HCT116 (cell line): ENCODE data around the gene RPL13. TPM values are rescaled to one million over a fixed set of nuclear protein-coding genes. Genes with fewer than 3 reads are reported as not detected.

ENCODE experiments used
- ATAC-seq: fragments of 200-7000 bp; cut with Tn5 transposase; 2 replicates; pipeline ENCODE4 v1.9.1; 2020; ENCODE audit warnings: mild to moderate bottlenecking, moderate library complexity
- BruUV-seq: library from RNA; stranded (reverse); fragments of 400-500 nt; replicated peaks from 2 replicates; lab custom pipeline; 2021; lab: Mats Ljungman, UMichigan
- CTCF ChIA-PET: fragments of 300-600 bp; sonication (Branson Sonifier 250); formaldehyde crosslinking; loops from one replicate; lab custom pipeline; 2021; ENCODE audit warnings: antibody characterized with exemption; lab: Charles Lee
- POLR2A ChIA-PET: fragments of 300-600, 350-600 bp; sonication (Branson Sonifier 250); formaldehyde crosslinking; loops from one replicate; lab custom pipeline; 2021; ENCODE audit warnings: antibody characterized with exemption; lab: Charles Lee
- RAD21 ChIA-PET, 2 experiments: fragments of 300-600 bp; sonication (Branson Sonifier 250); formaldehyde crosslinking; loops; one replicate each; lab custom pipeline; 2023; ENCODE audit warnings: low total read pairs in 2 of 2; ENCODE audit not compliant: uncharacterized antibody in 2 of 2, unreplicated experiment in 2 of 2, low non-redundant PET in 1 of 2; lab: Charles Lee
- DNase-seq: peaks from one replicate; pipeline ENCODE4 v3.0.0-alpha.2; 2010; ENCODE audit warnings: low read depth, low spot score
- H2AFZ ChIP-seq: fragments of 200-600 bp; shearing (Covaris generic), sonication (generic); 2 replicates; pipeline ENCODE4 v1.6.1; 2017; ENCODE audit warnings: low read depth, mixed run types, mixed read lengths, antibody characterized with exemption, low read length; ENCODE audit not compliant: poor library complexity, severe bottlenecking
- H3K27ac ChIP-seq: 2 replicates; pipeline ENCODE4 v1.5.1; 2012; ENCODE audit warnings: low read depth, low read length
- H3K27me3 ChIP-seq: fragments of 200-600 bp; sonication (generic); 2 replicates; pipeline ENCODE4 v1.6.1; 2016; ENCODE audit warnings: mixed run types, low read length, mixed read lengths; ENCODE audit not compliant: insufficient read depth
- H3K36me3 ChIP-seq, 2 experiments: fragments of 200-500 bp in 1 of 2; fragments of 200-600 bp in 1 of 2; sonication (Bioruptor generic) in 1 of 2; sonication (generic) in 1 of 2; 2 replicates each; pipeline versions ENCODE4 v1.5.1 to v1.6.1; 2014 to 2016; ENCODE audit warnings: low read length in 2 of 2, inconsistent platforms in 1 of 2, mixed read lengths in 1 of 2, mixed run types in 1 of 2; ENCODE audit not compliant: insufficient read depth in 2 of 2, control insufficient read depth in 1 of 2
- H3K4me1 ChIP-seq, 2 experiments: fragments of 200-600 bp in 1 of 2; sonication (generic) in 1 of 2; 2 replicates each; pipeline versions ENCODE4 v1.5.1 to v1.6.1; 2012 to 2017; ENCODE audit warnings: low read length in 2 of 2, inconsistent platforms in 1 of 2, mild to moderate bottlenecking in 1 of 2, mixed read lengths in 1 of 2, mixed run types in 1 of 2, moderate library complexity in 1 of 2; ENCODE audit not compliant: insufficient read depth in 2 of 2, control insufficient read depth in 1 of 2
- H3K4me2 ChIP-seq: fragments of 200-600 bp; sonication (generic); 2 replicates; pipeline ENCODE4 v1.6.1; 2017; ENCODE audit warnings: mixed run types, low read length, mixed read lengths
- H3K4me3 ChIP-seq, 2 experiments: fragments of 200-600 bp in 1 of 2; sonication (generic) in 1 of 2; replicated peaks in 1 of 2; 2 replicates each; pipeline ENCODE4 v1.5.1; 2011 to 2016; ENCODE audit warnings: low read length in 2 of 2, control low read depth in 1 of 2, low read depth in 1 of 2, mild to moderate bottlenecking in 1 of 2, mixed read lengths in 1 of 2, mixed run types in 1 of 2
- H3K79me2 ChIP-seq: fragments of 200-600 bp; sonication (generic); 2 replicates; pipeline ENCODE4 v1.6.1; 2017; ENCODE audit warnings: mild to moderate bottlenecking, mixed run types, low read length, moderate library complexity, mixed read lengths; ENCODE audit not compliant: insufficient read depth
- H3K9ac ChIP-seq: fragments of 200-600 bp; sonication (generic); 2 replicates; pipeline ENCODE4 v1.6.1; 2016; ENCODE audit warnings: low read length, mixed read lengths
- H3K9me2 ChIP-seq: fragments of 200-600 bp; sonication (generic), shearing (Covaris generic); 2 replicates; pipeline ENCODE4 v1.6.1; 2017; ENCODE audit warnings: mixed run types, mild to moderate bottlenecking, moderate library complexity; ENCODE audit not compliant: insufficient read depth
- H3K9me3 ChIP-seq, 2 experiments: fragments of 200-500 bp in 1 of 2; fragments of 200-600 bp in 1 of 2; sonication (Bioruptor generic) in 1 of 2; sonication (generic) in 1 of 2; 2 replicates each; pipeline ENCODE4 v1.6.1; 2014 to 2017; ENCODE audit warnings: low read length in 2 of 2, mixed read lengths in 2 of 2, inconsistent platforms in 1 of 2, low read depth in 1 of 2, mild to moderate bottlenecking in 1 of 2, mixed run types in 1 of 2, moderate library complexity in 1 of 2; ENCODE audit not compliant: control insufficient read depth in 1 of 2, insufficient read depth in 1 of 2
- H4K20me1 ChIP-seq: fragments of 200-600 bp; sonication (generic), shearing (Covaris generic); 2 replicates; pipeline ENCODE4 v1.6.1; 2017; ENCODE audit warnings: mixed run types, mild to moderate bottlenecking, moderate library complexity; ENCODE audit not compliant: insufficient read depth
- CBX3 ChIP-seq: IDR thresholded peaks from 2 replicates; pipeline ENCODE4 v1.6.1; 2012; ENCODE audit warnings: low read depth
- CEBPB ChIP-seq: IDR thresholded peaks from 2 replicates; pipeline ENCODE4 v1.6.1; 2012; ENCODE audit warnings: low read depth
- EGR1 ChIP-seq: IDR thresholded peaks from 2 replicates; pipeline ENCODE4 v1.6.1; 2012; ENCODE audit warnings: low read depth
- ELF1 ChIP-seq: IDR thresholded peaks from 2 replicates; pipeline ENCODE4 v1.6.1; 2012; ENCODE audit warnings: low read depth, borderline replicate concordance
- EZH2 ChIP-seq: fragments of 200-600 bp; sonication (generic); IDR thresholded peaks from 2 replicates; pipeline ENCODE4 v1.6.1; 2017; ENCODE audit warnings: antibody characterized with exemption, mixed run types
- EZH2phosphoT487 ChIP-seq: fragments of 200-600 bp; IDR thresholded peaks from 2 replicates; pipeline ENCODE4 v1.6.1; 2018; ENCODE audit warnings: antibody characterized with exemption, borderline replicate concordance
- FOSL1 ChIP-seq: IDR thresholded peaks from 2 replicates; pipeline ENCODE4 v1.6.1; 2012; ENCODE audit warnings: low read depth
- JUND ChIP-seq: IDR thresholded peaks from 2 replicates; pipeline ENCODE4 v1.6.1; 2012
- POLR2AphosphoS5 ChIP-seq: IDR thresholded peaks from 2 replicates; pipeline ENCODE4 v1.6.1; 2011; ENCODE audit warnings: mild to moderate bottlenecking, low read depth, low read length, moderate library complexity
- RAD21 ChIP-seq: IDR thresholded peaks from 2 replicates; pipeline ENCODE4 v1.6.1; 2012; ENCODE audit warnings: low read depth, mild to moderate bottlenecking
- SIN3A ChIP-seq: IDR thresholded peaks from 2 replicates; pipeline ENCODE4 v1.6.1; 2012; ENCODE audit warnings: low read depth
- SRF ChIP-seq: IDR thresholded peaks from 2 replicates; pipeline ENCODE4 v1.6.1; 2012; ENCODE audit warnings: low read depth
- TCF7L2 ChIP-seq: IDR thresholded peaks from 2 replicates; pipeline ENCODE4 v1.7.0; 2011; ENCODE audit warnings: borderline replicate concordance, inconsistent platforms; ENCODE audit not compliant: insufficient read depth, insufficient read length; ENCODE audit errors: extremely low read depth
- YY1 ChIP-seq: IDR thresholded peaks from 2 replicates; pipeline ENCODE4 v1.6.1; 2011; ENCODE audit warnings: low read length, low read depth, moderate library complexity, mild to moderate bottlenecking; ENCODE audit not compliant: insufficient replicate concordance; ENCODE audit errors: extremely low read depth
- ZFX ChIP-seq: fragments of 450-650 bp; IDR thresholded peaks from 2 replicates; pipeline ENCODE4 v1.6.1; 2017
- intact Hi-C: fragments of 100-400 bp; cut with micrococcal nuclease; formaldehyde crosslinking; loops from 2 replicates; pipeline ENCODE4 v1.10.0; 2022
- total RNA-seq: library from RNA; stranded (reverse); gene quantifications from one replicate; pipeline ENCODE4 v1.2.1, GENCODE V29; 2021; ENCODE audit not compliant: unreplicated experiment
- TF ChIP-seq, protein P1 (sequence below): IDR thresholded peaks from 2 replicates; pipeline ENCODE4 v1.6.1; 2011; ENCODE audit warnings: mild to moderate bottlenecking, low read length, moderate library complexity; ENCODE audit not compliant: insufficient replicate concordance; ENCODE audit errors: extremely low read depth
- TF ChIP-seq, protein P2 (sequence below): IDR thresholded peaks from 2 replicates; pipeline ENCODE4 v1.6.1; 2012
- TF ChIP-seq, protein P3 (sequence below): IDR thresholded peaks from 2 replicates; pipeline ENCODE4 v1.6.1; 2012
- TF ChIP-seq, protein P4 (sequence below), 3 experiments: fragments of 200-600 bp in 1 of 3; sonication (generic) in 1 of 3; IDR thresholded peaks in 2 of 3; conservative IDR thresholded peaks in 1 of 3; 2 replicates each; pipeline ENCODE4 v1.5.1; 2012 to 2017; ENCODE audit warnings: low read depth in 2 of 3, low read length in 2 of 3, antibody characterized with exemption in 1 of 3, borderline replicate concordance in 1 of 3, control low read depth in 1 of 3, mild to moderate bottlenecking in 1 of 3, mixed read lengths in 1 of 3, mixed run types in 1 of 3, moderate library complexity in 1 of 3; ENCODE audit not compliant: insufficient read depth in 1 of 3

The RPL13 gene
- total RNA-seq, 1 experiment from 2014 or later: 4,404 TPM

DNA sequence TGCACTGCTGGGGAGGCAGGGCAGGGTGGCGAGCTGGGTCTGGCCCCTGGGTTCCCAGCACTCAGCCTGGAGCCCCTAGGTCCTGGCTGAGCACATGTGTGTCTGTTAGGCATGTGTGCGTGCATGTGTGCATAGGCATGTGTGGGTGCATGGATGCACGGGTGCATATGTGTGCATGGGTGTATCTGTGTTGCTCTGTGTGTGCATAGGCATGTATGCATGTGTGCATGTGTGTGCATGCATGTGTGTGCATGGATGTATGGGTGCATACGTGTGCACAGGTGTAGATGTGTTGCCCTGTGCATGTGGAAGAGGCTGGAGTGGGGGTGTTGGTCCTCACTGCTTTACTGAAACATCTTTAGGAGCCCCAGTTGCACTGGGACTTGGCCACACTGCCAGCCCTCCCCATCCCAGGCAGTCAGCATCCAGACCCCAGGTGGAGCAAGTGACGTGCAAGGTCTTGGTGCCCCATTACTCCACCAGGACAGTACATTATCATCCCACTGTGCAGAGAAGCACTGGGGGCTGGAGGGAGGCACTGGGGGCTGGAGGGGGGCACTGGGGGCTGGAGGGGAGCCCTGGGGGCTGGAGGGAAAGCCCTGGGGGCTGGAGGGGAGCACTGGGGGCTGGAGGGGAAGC is 42.6 kb downstream of the RPL13 start (continued):
- TF ChIP-seq, protein P1, sequence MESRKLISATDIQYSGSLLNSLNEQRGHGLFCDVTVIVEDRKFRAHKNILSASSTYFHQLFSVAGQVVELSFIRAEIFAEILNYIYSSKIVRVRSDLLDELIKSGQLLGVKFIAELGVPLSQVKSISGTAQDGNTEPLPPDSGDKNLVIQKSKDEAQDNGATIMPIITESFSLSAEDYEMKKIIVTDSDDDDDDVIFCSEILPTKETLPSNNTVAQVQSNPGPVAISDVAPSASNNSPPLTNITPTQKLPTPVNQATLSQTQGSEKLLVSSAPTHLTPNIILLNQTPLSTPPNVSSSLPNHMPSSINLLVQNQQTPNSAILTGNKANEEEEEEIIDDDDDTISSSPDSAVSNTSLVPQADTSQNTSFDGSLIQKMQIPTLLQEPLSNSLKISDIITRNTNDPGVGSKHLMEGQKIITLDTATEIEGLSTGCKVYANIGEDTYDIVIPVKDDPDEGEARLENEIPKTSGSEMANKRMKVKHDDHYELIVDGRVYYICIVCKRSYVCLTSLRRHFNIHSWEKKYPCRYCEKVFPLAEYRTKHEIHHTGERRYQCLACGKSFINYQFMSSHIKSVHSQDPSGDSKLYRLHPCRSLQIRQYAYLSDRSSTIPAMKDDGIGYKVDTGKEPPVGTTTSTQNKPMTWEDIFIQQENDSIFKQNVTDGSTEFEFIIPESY: no peak
- TF ChIP-seq SIN3A: no peak

DNA sequence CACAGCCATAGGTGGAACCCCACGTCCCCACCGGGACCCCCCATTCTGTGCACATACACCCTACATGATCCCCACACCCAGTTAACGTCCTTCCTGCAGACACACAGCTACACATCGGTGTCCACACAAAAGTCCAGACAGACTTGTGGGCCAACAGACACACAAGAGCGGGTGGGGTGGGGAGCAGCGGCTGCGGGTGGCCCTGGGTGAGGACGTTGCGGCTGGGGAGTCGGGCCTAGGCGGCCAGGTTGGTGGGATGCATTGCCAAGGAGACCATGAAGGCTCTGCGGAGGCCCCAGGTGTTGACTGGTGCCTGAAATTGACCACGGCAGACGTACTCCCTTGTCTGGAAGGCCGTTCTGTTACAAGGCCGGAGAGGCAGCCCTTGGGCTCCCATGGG is 44.3 kb downstream of the RPL13 start:
- Histone ChIP-seq H3K9ac (no peak overlapping the region), H4K20me1 (no peaks in the 10 kb centered on the region), H3K79me2 (no peaks in the 10 kb centered on the region), H3K4me1 (peaks cover 32 to 59% of the 10 kb centered on the region in 2 experiments), H3K36me3 (no peaks in the 10 kb centered on the region), H3K9me3 (no peaks in the 10 kb centered on the region), H3K4me3 (no peak overlapping the region), H3K27ac (no peak overlapping the region; the same call in 1 of the 2 replicates), H3K9me2 (no peaks in the 10 kb centered on the region), H3K4me2 (no peak overlapping the region), H2AFZ (no peak overlapping the region), H3K27me3 (no peaks in the 10 kb centered on the region)
- intact Hi-C loops: no loop called here
- no peak for DNase-seq
- ATAC-seq: no peak
- BruUV-seq: no TSS peak
- RAD21 ChIA-PET: no interaction called here
- CTCF ChIA-PET: no interaction called here
- TF ChIP-seq, protein P1: no peak
- TF ChIP-seq POLR2AphosphoS5 (no peak), JUND (no peak), EZH2 (no peak), FOSL1 (no peak), CEBPB (no peak), CBX3 (no peak), YY1 (no peak), ELF1 (no peak), TCF7L2 (no peak), EGR1 (no peak), EZH2phosphoT487 (no peak), SIN3A (no peak), ZFX (no peak), RAD21 (no peak), SRF (no peak)
- TF ChIP-seq, protein P2, sequence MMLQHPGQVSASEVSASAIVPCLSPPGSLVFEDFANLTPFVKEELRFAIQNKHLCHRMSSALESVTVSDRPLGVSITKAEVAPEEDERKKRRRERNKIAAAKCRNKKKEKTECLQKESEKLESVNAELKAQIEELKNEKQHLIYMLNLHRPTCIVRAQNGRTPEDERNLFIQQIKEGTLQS: no peak
- TF ChIP-seq, protein P3, sequence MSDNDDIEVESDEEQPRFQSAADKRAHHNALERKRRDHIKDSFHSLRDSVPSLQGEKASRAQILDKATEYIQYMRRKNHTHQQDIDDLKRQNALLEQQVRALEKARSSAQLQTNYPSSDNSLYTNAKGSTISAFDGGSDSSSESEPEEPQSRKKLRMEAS: no peak
- TF ChIP-seq, protein P4, sequence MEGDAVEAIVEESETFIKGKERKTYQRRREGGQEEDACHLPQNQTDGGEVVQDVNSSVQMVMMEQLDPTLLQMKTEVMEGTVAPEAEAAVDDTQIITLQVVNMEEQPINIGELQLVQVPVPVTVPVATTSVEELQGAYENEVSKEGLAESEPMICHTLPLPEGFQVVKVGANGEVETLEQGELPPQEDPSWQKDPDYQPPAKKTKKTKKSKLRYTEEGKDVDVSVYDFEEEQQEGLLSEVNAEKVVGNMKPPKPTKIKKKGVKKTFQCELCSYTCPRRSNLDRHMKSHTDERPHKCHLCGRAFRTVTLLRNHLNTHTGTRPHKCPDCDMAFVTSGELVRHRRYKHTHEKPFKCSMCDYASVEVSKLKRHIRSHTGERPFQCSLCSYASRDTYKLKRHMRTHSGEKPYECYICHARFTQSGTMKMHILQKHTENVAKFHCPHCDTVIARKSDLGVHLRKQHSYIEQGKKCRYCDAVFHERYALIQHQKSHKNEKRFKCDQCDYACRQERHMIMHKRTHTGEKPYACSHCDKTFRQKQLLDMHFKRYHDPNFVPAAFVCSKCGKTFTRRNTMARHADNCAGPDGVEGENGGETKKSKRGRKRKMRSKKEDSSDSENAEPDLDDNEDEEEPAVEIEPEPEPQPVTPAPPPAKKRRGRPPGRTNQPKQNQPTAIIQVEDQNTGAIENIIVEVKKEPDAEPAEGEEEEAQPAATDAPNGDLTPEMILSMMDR (IDR thresholded peaks at IDR 0.05 in 2 of 3, conservative IDR thresholded peaks at IDR 0.05 in 1 of 3; ENCODE audit: borderline replicate concordance in 1 of 3, insufficient read depth in 1 of 3, low read depth in 2 of 3, low read length in 2 of 3): no peak
- POLR2A ChIA-PET: no interaction called here
